Activated CD4-positive, CD25-positive, alpha-beta regulatory T cell (primary cell): ENCODE results near the gene GJD2.

ENCODE experiments used
- DNase-seq, 4 experiments: peaks; one replicate each; lab custom pipeline; 2025; lab: John Stamatoyannopoulos, UW

GJD2 gene

DNA sequence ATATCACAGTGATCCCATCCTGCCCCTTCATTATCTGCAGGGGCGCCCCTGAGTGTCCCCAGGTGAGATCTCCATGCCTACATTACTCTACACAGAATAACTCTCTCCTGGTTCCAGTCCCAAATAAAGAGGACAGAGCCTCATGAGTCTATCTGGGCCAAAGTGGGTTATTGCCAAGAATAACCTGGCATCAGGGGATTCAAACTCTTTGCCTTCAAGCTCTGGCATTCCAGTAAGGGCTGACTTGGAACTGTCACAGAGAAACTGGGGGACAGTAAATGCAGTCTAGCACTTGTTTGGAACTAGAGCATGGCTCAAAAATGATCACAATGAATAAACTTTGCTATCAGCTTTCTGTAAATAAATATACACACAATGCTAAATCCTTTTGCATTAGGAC lies 30.3 kb downstream of the GJD2 start:
- no peak for DNase-seq

DNA sequence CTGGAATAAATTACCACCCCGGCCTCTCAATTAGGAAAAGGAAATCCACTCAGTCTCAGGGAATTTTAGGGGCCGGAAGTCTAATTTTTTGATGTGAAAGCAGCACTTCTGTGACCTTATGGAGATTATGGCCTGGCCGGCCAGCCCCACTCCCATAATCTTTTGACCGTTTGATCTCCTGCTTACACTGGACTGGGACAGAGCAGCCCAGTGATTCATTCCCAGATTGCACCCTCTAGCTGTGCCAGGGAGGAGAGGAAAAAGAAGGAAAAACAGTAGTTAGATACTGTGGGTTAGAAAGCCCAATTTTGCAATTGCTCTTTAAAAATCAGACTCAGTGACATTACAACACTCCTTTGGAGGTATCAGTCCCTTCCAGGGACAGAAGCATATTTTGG lies 32.4 kb downstream of the GJD2 start:
- no peak for DNase-seq

DNA sequence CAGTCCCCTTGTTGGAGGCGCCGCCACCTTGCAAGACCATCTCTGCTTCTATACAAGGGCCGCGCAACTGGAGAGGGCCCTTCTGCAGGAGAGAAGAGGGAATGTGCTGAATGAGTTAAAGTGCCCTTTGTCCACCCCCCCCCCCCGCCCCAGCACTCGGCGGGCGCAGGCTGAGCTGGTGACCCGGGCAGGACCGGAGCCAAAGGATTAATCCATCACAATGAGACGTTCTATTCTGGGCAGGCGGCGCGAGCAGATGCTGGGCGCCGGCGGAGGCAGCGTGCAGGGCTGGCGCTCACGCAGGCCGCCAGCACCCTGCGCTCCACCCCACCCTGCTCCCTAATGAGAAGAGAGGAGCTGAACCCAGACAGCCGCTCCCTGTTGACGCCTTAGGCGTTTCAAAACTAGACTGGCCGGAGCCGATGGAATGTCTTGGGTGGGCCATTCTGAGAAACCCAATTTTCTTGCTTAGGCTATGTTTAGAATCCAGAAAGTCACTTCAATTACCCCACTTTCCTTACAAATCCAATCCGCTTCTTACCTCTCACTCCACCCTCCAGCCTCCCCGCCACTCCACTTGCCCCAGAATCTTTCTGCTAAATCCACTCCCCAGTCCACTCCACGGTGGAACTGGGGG lies 32.9 kb downstream of the GJD2 start:
- no peak for DNase-seq

DNA sequence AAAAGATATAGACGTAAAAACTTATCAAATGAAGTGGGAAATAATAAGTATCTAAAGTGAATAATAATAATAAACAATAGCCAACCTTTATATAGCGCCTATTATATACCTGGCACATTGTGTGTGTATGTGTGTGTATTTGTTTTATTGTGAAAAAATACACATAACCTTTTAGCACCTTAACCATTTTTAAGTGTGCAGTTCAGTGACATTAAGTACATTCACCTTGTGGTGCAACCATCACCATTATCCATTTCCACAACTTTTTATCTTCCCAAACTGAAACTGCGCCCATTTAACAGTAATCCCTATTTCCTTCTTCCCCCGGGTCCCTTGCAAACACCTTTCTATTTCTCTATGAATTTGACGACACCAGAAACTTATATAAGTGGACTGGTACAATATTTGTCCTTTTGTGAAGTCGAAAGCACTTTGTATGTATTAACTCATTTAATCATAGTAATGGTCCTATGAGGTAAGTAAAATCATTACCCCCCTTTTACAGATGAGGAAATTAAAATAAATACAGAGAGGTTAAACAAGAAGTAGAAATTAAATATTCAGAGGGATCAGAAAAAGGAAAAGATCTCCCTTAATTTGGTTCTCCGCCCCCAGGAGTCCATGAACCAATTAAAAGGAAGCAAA lies 33.5 kb downstream of the GJD2 start:
- DNase-seq = no peak

DNA sequence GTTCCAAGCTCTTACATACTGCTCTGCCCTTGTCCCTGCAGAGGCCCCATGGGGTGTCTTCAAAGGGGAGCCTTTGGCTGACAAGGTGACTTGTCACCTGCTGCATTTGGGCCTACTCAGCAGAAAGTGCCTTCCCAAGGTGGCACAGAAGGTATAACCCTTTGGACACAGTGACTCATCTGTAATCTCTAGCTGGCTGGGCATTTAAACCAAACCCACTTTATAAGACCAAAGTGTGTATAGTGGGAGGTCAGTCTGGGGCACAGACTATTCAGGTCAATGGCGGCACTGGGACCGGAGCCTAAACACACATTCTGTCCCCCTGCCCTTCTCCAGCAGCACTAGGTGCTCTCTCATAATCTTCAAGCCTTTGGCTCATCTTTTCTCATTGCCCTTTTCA lies 35.1 kb downstream of the GJD2 start:
- no peak for DNase-seq

DNA sequence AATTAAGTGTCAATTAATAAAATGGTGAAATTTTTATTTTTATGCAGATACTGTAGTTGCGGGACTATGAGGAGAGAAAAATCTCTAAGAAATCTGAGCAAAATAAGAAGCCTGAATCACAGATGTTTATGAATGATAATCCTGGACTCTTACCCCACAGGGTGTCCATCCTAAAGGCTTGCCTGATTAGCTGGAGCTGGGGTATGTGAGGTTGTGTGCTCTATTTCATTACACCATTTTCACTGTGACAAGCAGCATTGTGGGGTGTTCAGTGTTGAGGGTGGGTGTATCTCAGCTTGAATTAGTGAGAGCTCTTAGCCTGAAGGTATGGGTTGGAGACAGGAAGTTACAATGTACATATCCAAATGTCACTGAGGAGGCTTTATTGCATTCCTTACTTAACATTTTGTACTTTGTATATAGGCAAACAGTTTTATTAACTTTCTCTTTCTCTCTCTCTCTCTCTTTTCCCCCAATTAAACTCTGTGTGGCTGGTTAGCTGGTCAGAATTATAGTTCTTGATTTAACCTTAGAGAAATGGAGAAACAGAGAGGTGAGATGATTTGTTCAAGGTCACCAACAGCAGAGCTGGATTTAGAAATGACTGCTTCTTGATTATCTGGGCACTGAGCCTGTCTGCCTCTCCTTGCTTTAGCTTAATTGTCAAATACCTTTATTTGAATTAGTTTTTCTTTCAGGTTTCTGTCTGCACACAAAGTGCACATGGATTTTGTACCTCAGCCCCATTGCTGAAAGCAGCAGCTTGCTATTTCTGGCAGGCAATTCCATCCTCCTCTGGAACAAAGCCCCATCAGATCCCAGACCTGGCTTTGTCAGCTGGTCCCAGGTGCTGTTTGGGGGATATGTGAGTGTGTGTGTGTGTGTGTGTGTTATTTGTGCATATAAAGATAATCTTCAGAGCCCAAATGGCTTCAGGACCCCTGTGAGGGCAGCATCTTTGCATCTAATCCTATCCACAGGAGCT lies 35.8 kb downstream of the GJD2 start:
- DNase-seq = no peak

DNA sequence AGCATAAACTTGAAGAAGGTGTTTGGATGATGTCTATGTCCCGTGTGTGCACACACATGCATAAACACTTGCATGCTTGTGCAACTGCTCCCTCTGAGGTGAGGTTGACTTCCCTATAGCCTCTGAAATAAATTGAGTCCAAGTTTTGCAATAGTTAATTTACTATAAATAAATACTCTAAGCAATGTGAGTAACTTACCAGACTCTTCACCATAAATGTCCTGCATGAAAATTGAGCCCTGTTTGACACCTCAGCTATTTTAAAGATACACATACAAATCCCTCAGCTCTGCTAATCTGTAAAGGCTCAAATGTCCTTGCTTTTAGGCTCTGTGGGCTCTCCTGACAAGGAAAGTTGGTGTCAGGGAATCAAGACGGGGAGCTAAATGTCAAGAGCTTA lies 37.1 kb downstream of the GJD2 start:
- no peak for DNase-seq

DNA sequence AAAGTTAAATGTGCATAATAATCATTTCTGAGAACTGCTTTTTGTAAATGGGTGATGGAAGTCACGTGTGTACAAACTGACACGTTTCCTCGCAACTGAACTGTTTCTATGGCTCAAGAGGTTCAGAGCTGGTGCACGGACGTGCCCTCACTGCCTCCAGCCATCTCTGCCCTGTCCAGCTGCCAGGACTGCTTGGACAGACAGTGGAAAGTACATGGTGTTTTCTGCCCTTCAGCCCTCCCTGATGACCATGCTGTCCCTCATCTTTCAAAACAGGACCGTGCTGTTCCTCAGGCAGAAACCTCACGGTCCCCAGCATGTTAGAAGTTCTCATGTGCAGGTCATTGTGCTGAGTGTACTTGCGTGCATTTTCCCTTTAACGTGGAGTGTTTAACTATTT lies 38.7 kb downstream of the GJD2 start:
- DNase-seq = no peak

DNA sequence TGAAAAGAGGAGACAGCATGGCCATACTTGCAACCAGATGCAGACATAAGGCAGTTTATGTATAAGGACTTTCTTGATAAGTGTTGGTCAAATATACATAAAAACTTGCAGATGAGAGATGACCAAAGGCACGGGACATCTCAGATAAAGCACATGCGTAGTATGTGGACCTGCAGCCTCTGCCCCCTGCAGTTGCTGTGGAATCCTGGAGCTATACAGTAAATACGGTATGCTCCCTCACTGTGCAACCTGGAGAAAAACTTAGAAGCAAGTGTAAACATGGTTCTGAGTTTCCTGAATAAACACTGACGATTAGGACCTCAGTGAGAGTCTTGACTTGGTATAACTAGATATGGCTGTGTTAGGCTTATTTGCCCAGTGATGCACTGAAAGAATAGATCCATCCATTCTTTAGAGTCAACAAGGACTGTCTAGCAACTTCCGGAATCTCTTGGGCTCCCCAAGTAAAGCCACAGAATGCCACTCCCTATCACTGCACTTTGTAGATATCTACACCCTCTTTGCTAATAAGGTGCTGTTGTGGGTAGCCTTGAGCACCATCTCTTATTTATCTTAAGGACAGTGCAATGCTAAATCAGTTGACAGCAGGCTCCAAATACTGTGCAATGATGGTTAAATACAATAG lies 40.2 kb downstream of the GJD2 start:
- no peak for DNase-seq

DNA sequence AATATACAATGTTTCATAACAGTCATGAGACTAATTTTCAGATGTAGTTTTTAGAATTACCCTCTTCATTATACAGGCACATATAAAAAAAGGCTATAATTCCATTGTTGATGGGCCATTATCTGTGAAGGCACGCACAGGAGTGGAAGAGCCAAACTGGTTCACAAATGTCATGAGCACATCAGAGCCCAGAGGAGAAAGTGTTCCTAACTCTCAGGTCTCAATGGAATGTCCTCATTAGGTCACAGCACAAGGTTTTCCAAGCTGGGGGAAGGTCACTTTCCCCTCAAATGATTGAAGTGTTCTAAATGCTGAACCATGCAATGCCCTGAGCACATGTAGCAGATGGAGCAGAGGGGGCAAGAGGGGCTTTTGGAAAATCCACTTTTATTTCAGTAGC lies 41.2 kb downstream of the GJD2 start:
- DNase-seq = no peak

DNA sequence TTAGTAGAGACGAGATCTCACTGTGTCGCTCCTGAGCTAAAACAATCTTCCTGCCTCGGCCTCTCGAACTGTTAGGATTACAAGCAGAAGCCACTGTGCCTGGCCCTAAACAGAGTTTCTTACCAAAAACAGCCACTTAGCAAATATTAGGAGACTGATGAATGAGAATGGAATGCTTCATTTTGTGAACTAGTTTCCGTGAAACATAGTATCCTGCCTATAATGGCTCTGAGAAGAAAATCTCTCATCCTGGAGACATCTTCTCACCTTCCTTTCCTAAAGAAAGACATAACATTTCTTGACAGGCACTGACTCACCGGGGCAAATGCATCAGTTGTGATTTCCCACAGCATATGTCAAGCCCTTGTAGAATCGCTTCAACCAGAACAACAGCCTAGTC lies 44.9 kb downstream of the GJD2 start:
- no peak for DNase-seq

DNA sequence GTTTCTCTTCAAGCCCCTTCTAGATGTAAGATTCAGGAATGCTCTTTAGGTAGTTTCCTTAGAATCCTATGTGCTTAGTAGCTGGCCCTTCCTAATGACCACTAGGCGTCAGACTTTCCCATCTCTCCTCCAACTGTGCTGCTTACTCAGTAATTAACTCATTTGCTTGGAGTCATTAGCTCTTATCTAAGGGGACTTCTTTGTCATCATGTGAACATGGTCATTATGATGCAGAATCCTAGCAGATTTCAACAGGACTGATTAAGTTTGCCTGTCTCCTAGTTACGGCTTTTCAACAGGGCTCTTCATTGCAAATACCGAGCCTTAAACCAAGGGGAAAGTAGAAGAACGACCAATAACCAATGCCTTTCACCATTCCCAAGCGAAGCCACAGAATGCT lies 46.4 kb downstream of the GJD2 start:
- DNase-seq = no peak

DNA sequence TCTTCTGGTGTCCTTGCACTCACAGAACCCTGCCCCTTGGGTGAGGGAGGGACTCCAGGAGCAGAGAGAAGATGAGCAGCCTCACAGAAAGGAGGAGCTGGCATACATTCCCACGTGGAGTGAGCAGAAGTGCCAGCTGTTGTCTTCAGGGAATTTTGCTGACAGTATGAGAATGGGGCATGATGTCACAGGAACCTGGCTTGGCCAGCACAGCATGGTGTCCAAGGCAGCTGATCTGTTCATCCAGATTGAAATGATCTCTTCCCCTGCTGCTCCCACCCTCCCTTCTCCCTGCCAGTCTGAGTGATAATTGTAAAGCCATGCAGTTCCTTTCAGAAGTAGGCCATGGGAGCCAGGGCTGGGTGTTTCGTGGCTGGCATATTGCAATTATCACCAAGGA lies 53.3 kb downstream of the GJD2 start:
- no peak for DNase-seq
